CD14-positive monocyte (primary cell): ENCODE measurements around the gene FLRT3. TPM values are rescaled to one million over a fixed set of nuclear protein-coding genes. Genes with fewer than 3 reads are reported as not detected.

Experiments used
- DNase-seq, 3 donors: peaks; one replicate each; pipeline ENCODE4 v3.0.0-alpha.2; 2011 to 2022
- H2AFZ ChIP-seq: 2 replicates; pipeline ENCODE4 v1.6.0; 2012; ENCODE audit warnings: mild to moderate bottlenecking, low read depth, low read length, inconsistent platforms; ENCODE audit not compliant: insufficient read depth, poor library complexity, severe bottlenecking
- H3K27ac ChIP-seq, 2 donors: 1 replicate in 1 of 2; 2 replicates in 1 of 2; pipeline ENCODE4 v1.5.1; 2012 to 2013; ENCODE audit warnings: low read length in 2 of 2, control low read depth in 1 of 2, inconsistent platforms in 1 of 2, low read depth in 1 of 2, mild to moderate bottlenecking in 1 of 2
- H3K27me3 ChIP-seq, 2 donors: one replicate each; pipeline versions ENCODE4 v1.6.0 to v1.6.1; 2011 to 2013; ENCODE audit warnings: low read length in 2 of 2; ENCODE audit not compliant: control insufficient read depth in 2 of 2, insufficient read depth in 2 of 2
- H3K36me3 ChIP-seq, 2 donors: replicated peaks in 1 of 2; 1 replicate in 1 of 2; 2 replicates in 1 of 2; pipeline versions ENCODE4 v1.5.1 to v1.6.1; 2012 to 2013; ENCODE audit warnings: low read length in 2 of 2, control low read depth in 1 of 2, inconsistent platforms in 1 of 2, mild to moderate bottlenecking in 1 of 2; ENCODE audit not compliant: insufficient read depth in 2 of 2, control insufficient read depth in 1 of 2
- H3K4me1 ChIP-seq, 2 donors: 1 replicate in 1 of 2; 2 replicates in 1 of 2; pipeline versions ENCODE4 v1.5.1 to v1.6.1; 2012 to 2013; ENCODE audit warnings: low read length in 2 of 2, control low read depth in 1 of 2, inconsistent platforms in 1 of 2, mild to moderate bottlenecking in 1 of 2, moderate library complexity in 1 of 2; ENCODE audit not compliant: insufficient read depth in 2 of 2, control insufficient read depth in 1 of 2
- H3K4me2 ChIP-seq: replicated peaks from 2 replicates; pipeline ENCODE3; 2012; ENCODE audit warnings: low read length, moderate library complexity, mild to moderate bottlenecking; ENCODE audit not compliant: poor library complexity, severe bottlenecking; ENCODE audit errors: extremely low read depth
- H3K4me3 ChIP-seq, 3 experiments: fragments of 200-600 bp in 1 of 3; sonication (generic) in 1 of 3; replicated peaks in 1 of 3; 1 replicate in 2 of 3; 2 replicates in 1 of 3; pipeline ENCODE4 v1.5.1; 2011 to 2013; ENCODE audit warnings: low read length in 3 of 3, mild to moderate bottlenecking in 3 of 3, control low read depth in 2 of 3, low read depth in 2 of 3, inconsistent platforms in 1 of 3, moderate library complexity in 1 of 3
- H3K79me2 ChIP-seq: 2 replicates; pipeline ENCODE4 v1.6.0; 2012; ENCODE audit warnings: mild to moderate bottlenecking, control low read depth, inconsistent platforms, low read length, moderate library complexity; ENCODE audit not compliant: insufficient read depth
- H3K9ac ChIP-seq: 2 replicates; pipeline ENCODE4 v1.6.0; 2017; ENCODE audit warnings: low read length, mild to moderate bottlenecking; ENCODE audit not compliant: insufficient read depth, poor library complexity, severe bottlenecking
- H3K9me3 ChIP-seq, 2 donors: replicated peaks in 1 of 2; 1 replicate in 1 of 2; 2 replicates in 1 of 2; pipeline versions ENCODE4 v1.5.1 to v1.6.1; 2012 to 2013; ENCODE audit warnings: low read length in 2 of 2, control low read depth in 1 of 2; ENCODE audit not compliant: control insufficient read depth in 1 of 2, insufficient read depth in 1 of 2
- H4K20me1 ChIP-seq: 2 replicates; pipeline ENCODE4 v1.6.0; 2012; ENCODE audit warnings: mild to moderate bottlenecking, low read length, control low read depth, moderate library complexity; ENCODE audit not compliant: insufficient read depth
- H3K27ac Mint-ChIP-seq, 7 donors: one replicate each; pipeline ENCODE4 v1.8.0; 2020; ENCODE audit warnings: mild to moderate bottlenecking in 7 of 7, mixed read lengths in 7 of 7, moderate library complexity in 6 of 7, inconsistent platforms in 2 of 7
- H3K27me3 Mint-ChIP-seq, 3 donors: one replicate each; pipeline ENCODE4 v1.8.0; 2021 to 2022; ENCODE audit warnings: low read depth in 3 of 3, mild to moderate bottlenecking in 3 of 3, mixed read lengths in 3 of 3, moderate library complexity in 3 of 3, inconsistent platforms in 1 of 3
- H3K36me3 Mint-ChIP-seq, 2 donors: one replicate each; pipeline ENCODE4 v1.8.0; 2020; ENCODE audit warnings: mixed read lengths in 2 of 2, inconsistent platforms in 1 of 2, mild to moderate bottlenecking in 1 of 2
- H3K4me1 Mint-ChIP-seq: one replicate; pipeline ENCODE4 v1.8.0; 2020; ENCODE audit warnings: mild to moderate bottlenecking, mixed read lengths
- H3K4me3 Mint-ChIP-seq, 2 donors: one replicate each; pipeline ENCODE4 v1.8.0; 2020; ENCODE audit warnings: mild to moderate bottlenecking in 2 of 2, mixed read lengths in 2 of 2, moderate library complexity in 1 of 2
- H3K9me3 Mint-ChIP-seq, 7 donors: one replicate each; pipeline ENCODE4 v1.8.0; 2020 to 2022; ENCODE audit warnings: mixed read lengths in 7 of 7, mild to moderate bottlenecking in 6 of 7, moderate library complexity in 6 of 7, inconsistent platforms in 2 of 7
- CTCF ChIP-seq: fragments of 200-600 bp; IDR thresholded peaks from one replicate; pipeline ENCODE4 v1.8.0; 2022; ENCODE audit warnings: antibody characterized with exemption, mild to moderate bottlenecking
- WGBS: methylation state at CpG from one replicate; pipeline ENCODE4 v1.1.5; 2013; ENCODE audit warnings: missing lambda C conversion rate; ENCODE audit not compliant: insufficient coverage; 5-methylcytosine and 5-hydroxymethylcytosine counted together
- intact Hi-C, 2 donors: fragments of 100-400 bp; cut with micrococcal nuclease; formaldehyde crosslinking; loops; one replicate each; pipeline versions ENCODE4 v1.15.0 to v1.15.1; 2023
- polyA plus RNA-seq, 3 donors: library from polyadenylated mRNA; depleted of rRNA in 1 of 3; unstranded in 2 of 3; stranded (reverse) in 1 of 3; fragments of 300-500 nt in 2 of 3; fragments of >200 nt in 1 of 3; fragmentation: Illumina TruSeq in 2 of 3; gene quantifications; 1 replicate in 2 of 3; 2 replicates in 1 of 3; pipeline ENCODE4 v1.2.3, GENCODE V29; 2012 to 2021

FLRT3 gene
- polyA plus RNA-seq, 3 donors, result not detected

GRCh38 chr20:14304472-14304871, 32.9 kb downstream of the FLRT3 start:
- Histone ChIP-seq H2AFZ (no peak overlapping the region), H4K20me1 (no peaks in the 10 kb centered on the region), H3K79me2 (no peaks in the 10 kb centered on the region), H3K27ac (no peak overlapping the region), H3K4me2 (no peak overlapping the region), H3K27me3 (no peaks in the 10 kb centered on the region), H3K36me3 (no peaks in the 10 kb centered on the region), H3K9ac (no peak overlapping the region), H3K9me3 (peaks cover 0 to 3% of the 10 kb centered on the region in 2 donors), H3K4me1 (no peaks in the 10 kb centered on the region), H3K4me3 (no peak overlapping the region)
- H3K4me1 Mint-ChIP-seq, result no peaks in the 10 kb centered on the region
- DNase-seq, result no peak
- H3K36me3 Mint-ChIP-seq, result no peaks in the 10 kb centered on the region
- no peak for TF ChIP-seq CTCF
- intact Hi-C loops, result no loop called here
- H3K27me3 Mint-ChIP-seq, result peaks cover 0 to 2% (median 0%) of the 10 kb centered on the region in 3 donors
- no peak overlapping the region for H3K4me3 Mint-ChIP-seq
- H3K27ac Mint-ChIP-seq, result no peak overlapping the region
- peaks cover 0 to 4% (median 3%) of the 10 kb centered on the region in 7 donors for H3K9me3 Mint-ChIP-seq
- WGBS, result no CpG with 5 or more reads among the region's 1 CpG

GRCh38 chr20:14303651-14304050, 33.8 kb downstream of the FLRT3 start:
- Histone ChIP-seq H3K36me3 (no peaks in the 10 kb centered on the region), H3K27me3 (no peaks in the 10 kb centered on the region), H3K79me2 (no peaks in the 10 kb centered on the region), H2AFZ (no peak overlapping the region), H3K4me1 (no peaks in the 10 kb centered on the region), H3K4me3 (no peak overlapping the region), H3K9ac (no peak overlapping the region), H4K20me1 (no peaks in the 10 kb centered on the region), H3K9me3 (peaks cover 0 to 3% of the 10 kb centered on the region in 2 donors), H3K27ac (no peak overlapping the region), H3K4me2 (no peak overlapping the region)
- Mint-ChIP-seq H3K4me1 (no peaks in the 10 kb centered on the region), H3K36me3 (no peaks in the 10 kb centered on the region), H3K27ac (no peak overlapping the region), H3K27me3 (peaks cover 0 to 2% (median 0%) of the 10 kb centered on the region in 3 donors), H3K9me3 (peaks cover 0 to 4% (median 3%) of the 10 kb centered on the region in 7 donors), H3K4me3 (no peak overlapping the region)
- no peak for DNase-seq
- intact Hi-C loops, result no loop called here
- no peak for TF ChIP-seq CTCF
